ENCODE measurements around the gene FGF3. TPM values are rescaled to one million over a fixed set of nuclear protein-coding genes. Genes with fewer than 3 reads are reported as not detected.

FGF3 gene
- not detected for total RNA-seq

GRCh38 chr11:69818603-69819441, at the start of gene FGF3:
TSS of gene FGF3 (minus strand) at chr11:69819416. CDS start at chr11:69818933, 483 bp downstream.
- DNase-seq (ENCODE audit: low spot score in 2 of 2) (no peak), ATAC-seq (no peak)
- Mint-ChIP-seq H3K27ac (no peak within 1 kb of the TSS), H3K9me3 (no peaks in the 10 kb centered on the region), H3K36me3 (no peaks in the 10 kb centered on the region)

- Mint-ChIP-seq H3K36me3 (no peaks in the 10 kb centered on the region), H3K9me3 (no peaks in the 10 kb centered on the region), H3K27ac (no peak overlapping the region)
- ATAC-seq (no peak), DNase-seq (ENCODE audit: low spot score in 2 of 2) (peak in 1 of 2 donors; percentile 31)
Observed at GRCh38 chr11:69868871-69869270, 49.7 kb upstream of the FGF3 start.

- Mint-ChIP-seq H3K9me3 (no peaks in the 10 kb centered on the region), H3K36me3 (no peaks in the 10 kb centered on the region), H3K27ac (no peak overlapping the region)
- no peak for ATAC-seq
- DNase-seq (ENCODE audit: low spot score in 2 of 2) = peak in 1 of 2 donors; percentile 34
Observed at GRCh38 chr11:69868006-69868810, 49.0 kb upstream of the FGF3 start.

- Mint-ChIP-seq H3K27ac (no peak overlapping the region), H3K36me3 (no peaks in the 10 kb centered on the region), H3K9me3 (no peaks in the 10 kb centered on the region)
- ATAC-seq = no peak
- peak in 1 of 2 donors; percentile 30 for DNase-seq (ENCODE audit: low spot score in 2 of 2)
Observed at GRCh38 chr11:69867076-69868005, 48.1 kb upstream of the FGF3 start.

- no peak for ATAC-seq
- Mint-ChIP-seq H3K27ac (no peak overlapping the region), H3K9me3 (no peaks in the 10 kb centered on the region), H3K36me3 (no peaks in the 10 kb centered on the region)
- no peak for DNase-seq (ENCODE audit: low spot score in 2 of 2)
Observed at GRCh38 chr11:69866648-69867047, 47.4 kb upstream of the FGF3 start.

- H3K36me3 Mint-ChIP-seq = no peaks in the 10 kb centered on the region
- ATAC-seq = no peak
- H3K9me3 Mint-ChIP-seq = no peaks in the 10 kb centered on the region
- DNase-seq (ENCODE audit: low spot score in 2 of 2) = no peak
- H3K27ac Mint-ChIP-seq = no peak overlapping the region
Observed at GRCh38 chr11:69865707-69866106, 46.5 kb upstream of the FGF3 start.

GRCh38 chr11:69864686-69865661, 45.8 kb upstream of the FGF3 start:
- no peaks in the 10 kb centered on the region for H3K36me3 Mint-ChIP-seq

GRCh38 chr11:69863544-69864200, 44.5 kb upstream of the FGF3 start:
- DNase-seq (ENCODE audit: low spot score in 2 of 2) = peak in 1 of 2 donors; percentile 43
- Mint-ChIP-seq H3K36me3 (no peaks in the 10 kb centered on the region), H3K9me3 (no peaks in the 10 kb centered on the region), H3K27ac (no peak overlapping the region)
- ATAC-seq = no peak

More at GRCh38 chr11:69864686-69865661, 45.8 kb upstream of the FGF3 start:
- Mint-ChIP-seq H3K27ac (no peak overlapping the region), H3K9me3 (no peaks in the 10 kb centered on the region)
- ATAC-seq (no peak), DNase-seq (ENCODE audit: low spot score in 2 of 2) (peak in 1 of 2 donors; percentile 31)

- Mint-ChIP-seq H3K9me3 (no peaks in the 10 kb centered on the region), H3K27ac (no peak overlapping the region), H3K36me3 (no peaks in the 10 kb centered on the region)
- no peak for DNase-seq (ENCODE audit: low spot score in 2 of 2)
- no peak for ATAC-seq
Observed at GRCh38 chr11:69862797-69863543, 43.8 kb upstream of the FGF3 start.

- ATAC-seq (no peak), DNase-seq (ENCODE audit: low spot score in 2 of 2) (peak in 1 of 2 donors; percentile 47)
- H3K36me3 Mint-ChIP-seq = no peaks in the 10 kb centered on the region
- H3K9me3 Mint-ChIP-seq = no peaks in the 10 kb centered on the region
- H3K27ac Mint-ChIP-seq = no peak overlapping the region
Observed at GRCh38 chr11:69862331-69862771, 43.1 kb upstream of the FGF3 start.

- no peaks in the 10 kb centered on the region for H3K9me3 Mint-ChIP-seq
- peak in 1 of 2 donors; percentile 21 for DNase-seq (ENCODE audit: low spot score in 2 of 2)
- no peaks in the 10 kb centered on the region for H3K36me3 Mint-ChIP-seq
- no peak overlapping the region for H3K27ac Mint-ChIP-seq
- ATAC-seq = no peak
Observed at GRCh38 chr11:69861901-69862300, 42.7 kb upstream of the FGF3 start.

- ATAC-seq = no peak
- Mint-ChIP-seq H3K9me3 (no peaks in the 10 kb centered on the region), H3K27ac (no peak overlapping the region), H3K36me3 (no peaks in the 10 kb centered on the region)
- peak in 1 of 2 donors; percentile 35 for DNase-seq (ENCODE audit: low spot score in 2 of 2)
Observed at GRCh38 chr11:69860796-69861445, 41.7 kb upstream of the FGF3 start.

- ATAC-seq = no peak
- no peaks in the 10 kb centered on the region for H3K9me3 Mint-ChIP-seq
- no peak overlapping the region for H3K27ac Mint-ChIP-seq
- no peak for DNase-seq (ENCODE audit: low spot score in 2 of 2)
- no peaks in the 10 kb centered on the region for H3K36me3 Mint-ChIP-seq
Observed at GRCh38 chr11:69860244-69860643, 41.0 kb upstream of the FGF3 start.
